Epithelial cell of esophagus (primary cell): ENCODE results near the gene WDR62.

Source experiments
- DNase-seq: peaks from one replicate; pipeline ENCODE4 v3.0.0; 2010; ENCODE audit warnings: low read depth
- H3K4me3 ChIP-seq: 2 replicates; pipeline ENCODE4 v1.5.1; 2011; ENCODE audit warnings: mild to moderate bottlenecking, low read length, control low read depth
- TF ChIP-seq, protein P1 (sequence below): IDR thresholded peaks from 2 replicates; pipeline ENCODE4 v1.5.1; 2011; ENCODE audit warnings: low read depth, mild to moderate bottlenecking, low read length, control low read depth, inconsistent platforms; ENCODE audit not compliant: insufficient read depth; ENCODE audit errors: missing control alignments

The WDR62 gene

DNA sequence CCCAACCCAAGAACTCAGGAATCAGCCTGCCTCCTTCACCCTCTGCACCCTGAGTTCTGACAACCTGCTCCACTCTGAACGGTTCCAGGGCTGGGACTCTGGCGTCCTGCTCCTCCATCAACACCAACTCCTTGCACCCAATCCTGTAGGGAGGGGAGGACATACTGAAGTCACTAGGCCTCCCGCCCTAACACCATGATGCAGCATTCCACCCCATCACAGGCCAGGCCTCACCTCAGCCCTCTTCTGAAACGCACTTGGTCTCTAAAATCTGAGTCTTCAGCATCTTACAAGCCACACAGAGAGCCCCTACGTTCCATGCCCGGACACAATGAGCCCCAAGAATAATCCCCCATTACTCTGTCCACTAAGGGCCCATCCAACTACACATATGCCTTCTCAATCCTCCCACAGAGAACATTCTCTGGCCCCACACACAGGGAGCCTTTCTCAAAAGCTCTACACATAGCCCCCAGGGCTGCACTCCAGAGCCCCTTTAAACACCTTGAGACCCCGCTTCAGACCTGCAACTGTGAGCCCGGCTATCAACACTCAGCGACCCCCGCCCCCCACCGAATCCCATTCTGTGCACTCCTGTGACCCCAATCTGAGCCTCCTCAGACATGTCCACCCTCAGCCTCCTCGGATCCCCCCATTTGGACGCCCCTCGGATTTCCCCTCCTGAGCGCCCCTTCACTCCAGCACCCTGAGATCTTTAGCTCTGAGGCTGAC lies 41.3 kb upstream of the WDR62 start:
- no peak for DNase-seq
- TF ChIP-seq, protein P1, sequence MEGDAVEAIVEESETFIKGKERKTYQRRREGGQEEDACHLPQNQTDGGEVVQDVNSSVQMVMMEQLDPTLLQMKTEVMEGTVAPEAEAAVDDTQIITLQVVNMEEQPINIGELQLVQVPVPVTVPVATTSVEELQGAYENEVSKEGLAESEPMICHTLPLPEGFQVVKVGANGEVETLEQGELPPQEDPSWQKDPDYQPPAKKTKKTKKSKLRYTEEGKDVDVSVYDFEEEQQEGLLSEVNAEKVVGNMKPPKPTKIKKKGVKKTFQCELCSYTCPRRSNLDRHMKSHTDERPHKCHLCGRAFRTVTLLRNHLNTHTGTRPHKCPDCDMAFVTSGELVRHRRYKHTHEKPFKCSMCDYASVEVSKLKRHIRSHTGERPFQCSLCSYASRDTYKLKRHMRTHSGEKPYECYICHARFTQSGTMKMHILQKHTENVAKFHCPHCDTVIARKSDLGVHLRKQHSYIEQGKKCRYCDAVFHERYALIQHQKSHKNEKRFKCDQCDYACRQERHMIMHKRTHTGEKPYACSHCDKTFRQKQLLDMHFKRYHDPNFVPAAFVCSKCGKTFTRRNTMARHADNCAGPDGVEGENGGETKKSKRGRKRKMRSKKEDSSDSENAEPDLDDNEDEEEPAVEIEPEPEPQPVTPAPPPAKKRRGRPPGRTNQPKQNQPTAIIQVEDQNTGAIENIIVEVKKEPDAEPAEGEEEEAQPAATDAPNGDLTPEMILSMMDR, result no peak
- H3K4me3 ChIP-seq, result peak overlapping the region; percentile 84

DNA sequence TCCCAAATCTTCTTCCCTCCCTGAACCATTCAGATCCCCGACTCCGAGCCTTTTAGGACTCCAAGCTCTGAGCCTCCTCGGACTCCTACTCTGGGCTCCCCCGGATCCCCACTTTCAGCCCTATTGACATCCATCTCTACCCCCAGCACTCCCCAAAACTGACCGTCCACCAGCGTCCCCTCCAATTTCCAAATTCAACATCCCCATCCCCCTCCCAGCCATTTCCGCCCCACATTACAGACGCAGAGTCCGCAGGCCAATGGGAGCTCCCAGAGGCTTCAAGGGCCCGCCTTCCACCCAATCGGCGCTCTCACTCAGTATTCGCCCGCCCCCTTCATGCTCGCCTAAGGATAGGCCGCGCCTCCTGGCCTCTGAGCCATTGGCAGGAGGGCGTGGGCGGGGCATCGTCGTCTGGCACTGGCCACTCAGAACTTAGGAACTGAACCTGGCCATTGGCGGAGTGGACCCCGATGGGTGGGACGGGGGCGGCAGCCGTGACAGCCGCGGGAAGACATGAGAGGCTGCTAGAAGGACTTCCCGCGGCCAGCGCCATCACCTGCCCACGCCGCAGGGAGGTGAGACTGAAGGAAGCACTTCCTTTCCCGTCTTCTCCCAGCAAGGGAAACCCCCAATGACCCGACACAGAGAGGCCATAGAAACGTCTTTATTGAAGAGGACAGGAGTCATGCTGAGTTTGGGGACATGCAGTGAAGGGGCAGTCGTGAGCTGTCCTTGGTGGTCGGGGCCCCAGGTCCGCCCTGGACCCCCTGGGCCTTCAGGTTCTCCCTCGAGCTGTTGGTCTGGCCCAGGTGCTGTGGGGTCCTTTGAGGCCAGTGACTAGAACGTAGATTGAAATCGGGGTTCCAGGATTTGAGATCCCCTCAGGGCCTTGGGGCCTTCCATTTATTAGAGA lies 40.4 kb upstream of the WDR62 start, which contains the start of gene ALKBH6:
TSS of gene ALKBH6 (minus strand) at position 202 of the 913 bp plus-strand sequence. CDS start 816 bp downstream, outside the sequence.
- TF ChIP-seq, protein P1, result no peak
- peak within 1 kb of the TSS; percentile 84 for H3K4me3 ChIP-seq
- DNase-seq, result peak; percentile 100

DNA sequence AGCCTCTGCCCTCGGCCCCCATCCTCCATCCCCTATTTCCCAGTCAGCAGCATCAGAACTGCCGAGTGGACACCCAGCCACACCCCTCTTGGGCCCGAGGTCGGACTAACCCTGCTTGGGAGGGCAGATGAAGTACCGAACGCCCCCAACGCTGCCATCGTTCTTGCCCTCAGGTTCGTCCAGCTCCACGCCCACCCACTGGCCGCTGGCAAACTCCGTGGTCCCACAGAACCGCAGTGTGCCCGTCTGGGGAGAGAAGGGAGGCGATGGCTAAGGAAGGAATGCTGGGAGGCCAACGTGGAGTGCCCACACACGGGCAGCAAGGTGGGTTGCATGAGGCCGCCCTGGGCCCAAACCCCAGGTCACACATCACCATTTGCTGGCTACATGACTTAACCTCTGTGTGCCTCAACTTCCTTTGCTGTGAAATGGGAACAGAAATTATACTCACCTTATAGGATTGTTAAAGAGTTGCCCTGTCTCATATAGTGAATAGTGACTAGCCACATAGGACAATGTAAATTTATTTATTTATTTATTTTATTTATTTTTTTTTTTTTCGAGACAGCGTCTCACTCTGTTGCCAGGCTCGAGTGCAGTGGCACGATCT lies 35.5 kb upstream of the WDR62 start:
- DNase-seq, result no peak
- H3K4me3 ChIP-seq, result no peak overlapping the region
- TF ChIP-seq, protein P1, result no peak

DNA sequence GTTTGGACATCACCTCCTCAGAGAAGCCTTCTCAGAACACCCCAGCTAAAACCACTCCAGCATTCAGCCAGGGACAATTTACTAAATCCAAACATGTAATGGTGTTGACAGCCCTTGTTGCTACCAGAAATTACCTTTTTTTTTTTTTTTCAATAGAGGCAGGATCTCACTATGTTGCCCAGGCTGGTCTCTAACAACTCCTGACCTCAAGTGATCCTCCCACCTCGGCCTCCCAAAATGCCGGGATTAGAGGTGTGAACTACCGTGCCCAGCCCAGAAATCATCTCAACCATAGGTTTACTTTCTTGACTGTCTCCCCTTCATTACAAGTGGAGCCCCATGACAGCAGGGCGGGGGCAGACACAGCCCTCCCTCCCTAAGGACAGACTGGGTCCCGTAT lies 31.3 kb upstream of the WDR62 start:
- no peak for DNase-seq
- TF ChIP-seq, protein P1, result no peak
- no peak overlapping the region for H3K4me3 ChIP-seq

DNA sequence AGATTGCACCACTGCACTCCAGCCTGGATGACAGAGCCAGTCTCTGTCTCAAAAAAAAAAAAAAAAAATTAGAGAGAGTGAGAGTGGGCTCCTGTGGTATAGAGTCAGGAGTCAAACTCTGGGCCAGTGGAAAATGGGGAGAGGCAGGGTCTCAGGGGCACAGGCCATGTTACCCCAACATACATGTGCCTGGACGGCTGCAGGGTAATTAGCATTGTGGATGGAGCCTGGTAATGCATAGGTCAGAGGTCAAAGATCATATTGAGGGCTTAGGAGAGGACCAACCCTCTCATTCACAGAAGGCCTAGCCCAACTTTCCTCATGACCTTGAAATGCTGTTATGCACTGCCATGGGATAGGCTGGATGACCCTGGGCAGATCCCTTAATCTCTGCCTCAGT lies 29.2 kb upstream of the WDR62 start:
- TF ChIP-seq, protein P1, result no peak
- H3K4me3 ChIP-seq, result no peak overlapping the region
- no peak for DNase-seq

DNA sequence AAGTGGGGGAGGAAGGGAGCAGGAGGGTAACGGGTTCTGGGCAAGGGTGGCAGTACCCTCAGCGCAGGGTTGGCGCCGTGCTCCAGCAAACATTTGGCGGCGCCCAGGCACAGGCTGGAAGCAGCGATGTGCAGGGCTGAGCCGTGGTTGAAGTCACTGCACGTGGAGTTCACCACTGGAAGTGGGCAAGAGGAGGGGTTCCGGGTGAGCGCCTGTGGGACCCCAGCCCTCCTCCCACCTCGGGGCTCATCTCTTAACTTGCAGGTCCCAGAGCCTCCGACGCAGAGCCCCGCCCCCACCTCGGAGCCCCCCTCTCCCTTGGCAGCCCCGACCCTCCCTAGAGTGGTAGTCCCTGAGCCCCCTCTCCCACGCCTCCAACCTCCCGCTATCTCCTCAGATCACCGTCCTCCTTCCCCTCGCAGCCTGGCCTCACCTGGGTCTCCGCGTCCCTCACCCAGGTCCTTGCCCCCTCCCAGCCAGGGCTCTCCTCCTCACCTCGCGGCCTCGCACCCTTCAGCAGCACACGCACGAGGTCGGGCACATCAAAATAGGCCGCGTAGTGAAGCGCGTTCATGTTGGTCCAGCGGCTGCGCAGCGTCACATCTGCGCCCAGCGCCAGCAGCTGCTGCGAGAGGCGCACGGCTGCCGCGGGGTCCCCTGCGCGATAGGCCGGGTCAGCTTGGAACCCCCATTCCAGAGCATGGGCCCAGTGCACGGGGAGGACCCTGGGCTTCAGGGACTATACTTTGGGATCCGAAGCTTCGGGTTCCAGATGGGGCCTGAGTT lies 28.4 kb upstream of the WDR62 start:
- no peak for DNase-seq
- H3K4me3 ChIP-seq, result no peak overlapping the region

More for the DNA sequence above, 28.4 kb upstream of the WDR62 start:
- TF ChIP-seq, protein P1, result no peak
